ENCODE results near the gene SOX10.

DNA sequence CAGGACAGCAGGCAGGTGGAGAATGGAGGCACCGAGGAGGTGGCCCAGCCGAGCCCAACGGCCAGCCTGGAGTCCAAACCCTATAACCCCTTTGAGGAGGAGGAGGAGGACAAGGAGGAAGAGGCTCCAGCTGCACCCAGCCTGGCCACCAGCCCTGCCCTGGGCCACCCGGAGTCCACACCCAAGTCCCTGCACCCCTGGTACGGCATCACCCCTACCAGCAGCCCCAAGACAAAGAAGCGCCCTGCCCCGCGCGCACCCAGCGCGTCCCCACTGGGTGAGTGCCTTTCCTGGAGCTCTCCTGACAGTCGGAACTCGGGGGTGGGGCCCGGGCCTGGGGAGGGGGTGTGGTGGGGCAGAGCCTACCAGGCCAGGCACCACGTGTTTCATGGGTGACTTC, 58.6 kb downstream of the SOX10 start:
- TF ChIP-seq, protein P1, sequence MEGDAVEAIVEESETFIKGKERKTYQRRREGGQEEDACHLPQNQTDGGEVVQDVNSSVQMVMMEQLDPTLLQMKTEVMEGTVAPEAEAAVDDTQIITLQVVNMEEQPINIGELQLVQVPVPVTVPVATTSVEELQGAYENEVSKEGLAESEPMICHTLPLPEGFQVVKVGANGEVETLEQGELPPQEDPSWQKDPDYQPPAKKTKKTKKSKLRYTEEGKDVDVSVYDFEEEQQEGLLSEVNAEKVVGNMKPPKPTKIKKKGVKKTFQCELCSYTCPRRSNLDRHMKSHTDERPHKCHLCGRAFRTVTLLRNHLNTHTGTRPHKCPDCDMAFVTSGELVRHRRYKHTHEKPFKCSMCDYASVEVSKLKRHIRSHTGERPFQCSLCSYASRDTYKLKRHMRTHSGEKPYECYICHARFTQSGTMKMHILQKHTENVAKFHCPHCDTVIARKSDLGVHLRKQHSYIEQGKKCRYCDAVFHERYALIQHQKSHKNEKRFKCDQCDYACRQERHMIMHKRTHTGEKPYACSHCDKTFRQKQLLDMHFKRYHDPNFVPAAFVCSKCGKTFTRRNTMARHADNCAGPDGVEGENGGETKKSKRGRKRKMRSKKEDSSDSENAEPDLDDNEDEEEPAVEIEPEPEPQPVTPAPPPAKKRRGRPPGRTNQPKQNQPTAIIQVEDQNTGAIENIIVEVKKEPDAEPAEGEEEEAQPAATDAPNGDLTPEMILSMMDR (IDR thresholded peaks at IDR 0.05), result no peak
- no peak for TF ChIP-seq EP300 (IDR thresholded peaks at IDR 0.05)

Data from tibial nerve (tissue), 4 donors.